MM.1S (cell line): ENCODE results near the gene SNHG17.

Experiments used
- DNase-seq: peaks from one replicate; pipeline ENCODE4 v3.0.0-alpha.2; 2015
- H2AFZ ChIP-seq: fragments of 300-600 bp; sonication (generic); 2 replicates; pipeline ENCODE4 v1.6.0; 2016; ENCODE audit warnings: antibody characterized with exemption, low read length
- H3F3A ChIP-seq: fragments of 300-600 bp; sonication (generic); 2 replicates; pipeline ENCODE4 v1.6.1; 2016; ENCODE audit warnings: mild to moderate bottlenecking, antibody characterized with exemption, low read length, moderate library complexity, mixed read lengths; ENCODE audit not compliant: insufficient read depth
- H3K27ac ChIP-seq: fragments of 300-600 bp; sonication (generic); 2 replicates; pipeline ENCODE4 v1.5.1; 2016; ENCODE audit warnings: mild to moderate bottlenecking, low read length
- H3K27me3 ChIP-seq: fragments of 300-600 bp; sonication (generic); replicated peaks from 2 replicates; pipeline ENCODE4 v1.6.0; 2016; ENCODE audit warnings: low read length; ENCODE audit not compliant: insufficient read depth
- H3K36me3 ChIP-seq: fragments of 300-600 bp; sonication (generic); replicated peaks from 2 replicates; pipeline ENCODE4 v1.6.1; 2016; ENCODE audit warnings: mild to moderate bottlenecking, low read length, mixed read lengths; ENCODE audit not compliant: insufficient read depth
- H3K4me1 ChIP-seq: fragments of 300-600 bp; sonication (generic); 2 replicates; pipeline ENCODE4 v1.6.1; 2016; ENCODE audit warnings: low read length, mixed read lengths
- H3K4me2 ChIP-seq: fragments of 300-600 bp; sonication (generic); 2 replicates; pipeline ENCODE4 v1.6.0; 2016; ENCODE audit warnings: low read depth, low read length
- H3K4me3 ChIP-seq: fragments of 300-600 bp; sonication (generic); 2 replicates; pipeline ENCODE4 v1.5.1; 2016; ENCODE audit warnings: low read length, mixed read lengths
- H3K79me2 ChIP-seq: fragments of 300-600 bp; sonication (generic); 2 replicates; pipeline ENCODE4 v1.6.1; 2016; ENCODE audit warnings: mixed run types, low read length, mixed read lengths
- H3K9ac ChIP-seq: fragments of 300-600 bp; sonication (generic); 2 replicates; pipeline ENCODE4 v1.6.1; 2016; ENCODE audit warnings: low read length, mixed read lengths
- H3K9me2 ChIP-seq: fragments of 300-600 bp; sonication (generic); replicated peaks from 2 replicates; pipeline ENCODE4 v1.6.1; 2016; ENCODE audit warnings: mild to moderate bottlenecking, low read length, mixed read lengths; ENCODE audit not compliant: insufficient read depth
- H3K9me3 ChIP-seq: fragments of 300-600 bp; sonication (generic); replicated peaks from 2 replicates; pipeline ENCODE4 v1.6.1; 2016; ENCODE audit warnings: mild to moderate bottlenecking, low read length, mixed read lengths; ENCODE audit not compliant: insufficient read depth
- H4K20me1 ChIP-seq: fragments of 300-600 bp; sonication (generic); 2 replicates; pipeline ENCODE4 v1.6.1; 2016; ENCODE audit warnings: mild to moderate bottlenecking, low read length, moderate library complexity, mixed read lengths; ENCODE audit not compliant: insufficient read depth
- EZH2 ChIP-seq: fragments of 300-600 bp; sonication (generic); optimal IDR thresholded peaks from 2 replicates; pipeline ENCODE3; 2017; ENCODE audit warnings: low read depth, mild to moderate bottlenecking, antibody characterized with exemption, low read length, mixed read lengths
- EZH2phosphoT487 ChIP-seq: fragments of 300-600 bp; sonication (generic); IDR thresholded peaks from 2 replicates; pipeline ENCODE4 v1.6.1; 2018; ENCODE audit warnings: antibody characterized with exemption, low read length
- TF ChIP-seq, protein P1 (sequence below): fragments of 300-600 bp; sonication (generic); IDR thresholded peaks from 2 replicates; pipeline ENCODE4 v1.5.1; 2016; ENCODE audit warnings: antibody characterized with exemption, low read length, mixed read lengths

SNHG17 gene

DNA sequence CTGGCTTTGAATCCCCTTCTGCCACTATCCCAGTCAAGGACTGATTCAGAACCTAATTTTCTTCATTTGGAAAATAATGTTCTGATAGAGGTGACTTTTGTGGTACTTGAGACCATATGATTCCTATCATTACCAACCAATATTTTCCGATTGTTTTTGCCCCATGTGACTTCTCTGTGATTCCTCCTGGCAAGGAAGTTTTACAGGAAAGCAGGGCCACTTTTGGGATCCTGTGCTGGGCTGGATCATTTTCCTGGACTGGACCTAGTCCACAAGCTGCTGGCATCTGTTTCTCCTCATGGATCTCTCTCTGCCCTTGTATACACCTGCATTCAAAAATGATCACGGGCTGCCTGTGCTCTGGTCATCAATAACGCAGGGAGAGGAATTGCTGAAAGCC lies 13.9 kb upstream of the SNHG17 start:
- TF ChIP-seq, protein P1, sequence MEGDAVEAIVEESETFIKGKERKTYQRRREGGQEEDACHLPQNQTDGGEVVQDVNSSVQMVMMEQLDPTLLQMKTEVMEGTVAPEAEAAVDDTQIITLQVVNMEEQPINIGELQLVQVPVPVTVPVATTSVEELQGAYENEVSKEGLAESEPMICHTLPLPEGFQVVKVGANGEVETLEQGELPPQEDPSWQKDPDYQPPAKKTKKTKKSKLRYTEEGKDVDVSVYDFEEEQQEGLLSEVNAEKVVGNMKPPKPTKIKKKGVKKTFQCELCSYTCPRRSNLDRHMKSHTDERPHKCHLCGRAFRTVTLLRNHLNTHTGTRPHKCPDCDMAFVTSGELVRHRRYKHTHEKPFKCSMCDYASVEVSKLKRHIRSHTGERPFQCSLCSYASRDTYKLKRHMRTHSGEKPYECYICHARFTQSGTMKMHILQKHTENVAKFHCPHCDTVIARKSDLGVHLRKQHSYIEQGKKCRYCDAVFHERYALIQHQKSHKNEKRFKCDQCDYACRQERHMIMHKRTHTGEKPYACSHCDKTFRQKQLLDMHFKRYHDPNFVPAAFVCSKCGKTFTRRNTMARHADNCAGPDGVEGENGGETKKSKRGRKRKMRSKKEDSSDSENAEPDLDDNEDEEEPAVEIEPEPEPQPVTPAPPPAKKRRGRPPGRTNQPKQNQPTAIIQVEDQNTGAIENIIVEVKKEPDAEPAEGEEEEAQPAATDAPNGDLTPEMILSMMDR, result no peak
- Histone ChIP-seq H3K9me3 (no peaks in the 10 kb centered on the region), H3K4me3 (no peak overlapping the region), H3K4me1 (peaks cover 24% of the 10 kb centered on the region), H3K27ac (no peak overlapping the region), H3K79me2 (peaks cover 14% of the 10 kb centered on the region), H3K9ac (no peak overlapping the region), H4K20me1 (no peaks in the 10 kb centered on the region), H2AFZ (no peak overlapping the region), H3K9me2 (no peaks in the 10 kb centered on the region), H3K27me3 (no peaks in the 10 kb centered on the region), H3K4me2 (no peak overlapping the region), H3K36me3 (no peaks in the 10 kb centered on the region), H3F3A (peaks cover 12% of the 10 kb centered on the region)
- DNase-seq, result no peak

DNA sequence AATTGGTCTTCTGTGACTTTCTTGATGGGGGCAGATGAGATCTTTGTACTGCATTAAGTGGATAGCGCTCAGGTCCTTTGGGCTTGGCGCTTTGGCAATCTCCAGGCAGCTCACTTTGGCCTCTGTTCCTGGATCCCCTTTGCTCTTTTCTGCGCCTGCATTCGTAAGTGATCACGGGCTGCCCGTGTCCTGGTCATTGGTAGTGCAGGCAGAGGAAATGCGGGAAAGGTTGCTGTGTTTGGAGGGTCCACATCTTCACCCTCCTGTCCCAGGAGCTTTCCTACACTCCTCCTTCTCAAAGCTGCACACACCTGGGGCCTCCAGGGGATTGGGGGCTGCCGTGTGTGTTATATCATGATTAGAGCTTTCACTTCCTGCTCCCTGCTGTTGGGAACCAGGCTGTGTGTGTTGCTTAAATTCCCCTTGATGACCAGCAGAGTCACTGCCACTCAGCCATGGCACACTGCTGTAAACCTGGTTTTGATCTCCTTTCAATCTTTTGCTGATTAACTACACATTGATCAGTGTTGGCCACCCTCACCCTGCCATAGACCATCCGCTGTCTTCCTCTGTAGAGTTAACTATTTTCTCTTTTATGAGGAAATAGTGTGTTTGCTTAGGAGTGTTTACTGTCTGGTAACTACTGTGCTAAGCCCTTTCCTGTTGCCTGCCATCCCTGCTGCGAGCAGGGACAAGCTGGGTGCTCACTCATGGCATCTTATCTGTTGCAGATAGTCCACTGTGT lies 13.0 kb upstream of the SNHG17 start:
- peaks cover 14% of the 10 kb centered on the region for H3K79me2 ChIP-seq
- no peaks in the 10 kb centered on the region for H3K27me3 ChIP-seq
- DNase-seq, result no peak
- no peaks in the 10 kb centered on the region for H3K9me2 ChIP-seq
- H2AFZ ChIP-seq, result no peak overlapping the region
- peaks cover 17% of the 10 kb centered on the region for H3K4me1 ChIP-seq
- H3K36me3 ChIP-seq, result no peaks in the 10 kb centered on the region
- peaks cover 4% of the 10 kb centered on the region for H3F3A ChIP-seq
- H4K20me1 ChIP-seq, result no peaks in the 10 kb centered on the region
- H3K4me2 ChIP-seq, result peak overlapping the region; percentile 95; the same call in 1 of the 2 replicates
- no peak overlapping the region for H3K4me3 ChIP-seq
- TF ChIP-seq EZH2, result no peak
- H3K9ac ChIP-seq, result no peak overlapping the region
- no peaks in the 10 kb centered on the region for H3K9me3 ChIP-seq
- no peak overlapping the region for H3K27ac ChIP-seq

DNA sequence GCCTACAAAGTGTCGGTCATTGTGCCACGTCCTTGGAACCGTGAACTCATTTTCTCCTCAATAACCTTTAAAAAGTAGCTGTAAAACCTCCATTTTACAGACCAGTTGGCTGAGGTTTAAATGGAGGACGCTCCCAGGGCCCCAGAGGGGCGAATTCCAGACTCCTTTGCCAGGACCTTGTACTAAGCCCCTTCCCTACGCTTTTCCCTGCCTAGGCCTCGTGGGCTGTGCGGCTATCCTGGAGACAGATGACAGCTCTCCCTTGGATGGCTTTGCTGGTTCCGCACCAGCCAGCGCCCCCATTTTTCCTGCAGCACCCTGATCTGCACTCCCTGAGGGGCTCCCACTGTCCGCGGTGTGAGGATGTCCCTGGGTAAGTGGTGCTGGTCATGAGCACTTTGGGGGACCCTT lies 12.1 kb upstream of the SNHG17 start:
- peaks cover 14% of the 10 kb centered on the region for H3K79me2 ChIP-seq
- H3K4me2 ChIP-seq, result peak overlapping the region; percentile 95
- no peaks in the 10 kb centered on the region for H3K9me3 ChIP-seq
- no peaks in the 10 kb centered on the region for H3K36me3 ChIP-seq
- H2AFZ ChIP-seq, result peak overlapping the region; percentile 93
- no peak overlapping the region for H3K27ac ChIP-seq
- TF ChIP-seq, protein P1, result no peak
- TF ChIP-seq EZH2phosphoT487 (no peak), EZH2 (no peak)
- H3K4me1 ChIP-seq, result peaks cover 12% of the 10 kb centered on the region
- H3K9ac ChIP-seq, result peak overlapping the region; percentile 99
- H3K9me2 ChIP-seq, result no peaks in the 10 kb centered on the region
- H3F3A ChIP-seq, result no peaks in the 10 kb centered on the region
- peak overlapping the region; percentile 99 for H3K4me3 ChIP-seq
- no peak for DNase-seq
- no peaks in the 10 kb centered on the region for H3K27me3 ChIP-seq
- H4K20me1 ChIP-seq, result no peaks in the 10 kb centered on the region

DNA sequence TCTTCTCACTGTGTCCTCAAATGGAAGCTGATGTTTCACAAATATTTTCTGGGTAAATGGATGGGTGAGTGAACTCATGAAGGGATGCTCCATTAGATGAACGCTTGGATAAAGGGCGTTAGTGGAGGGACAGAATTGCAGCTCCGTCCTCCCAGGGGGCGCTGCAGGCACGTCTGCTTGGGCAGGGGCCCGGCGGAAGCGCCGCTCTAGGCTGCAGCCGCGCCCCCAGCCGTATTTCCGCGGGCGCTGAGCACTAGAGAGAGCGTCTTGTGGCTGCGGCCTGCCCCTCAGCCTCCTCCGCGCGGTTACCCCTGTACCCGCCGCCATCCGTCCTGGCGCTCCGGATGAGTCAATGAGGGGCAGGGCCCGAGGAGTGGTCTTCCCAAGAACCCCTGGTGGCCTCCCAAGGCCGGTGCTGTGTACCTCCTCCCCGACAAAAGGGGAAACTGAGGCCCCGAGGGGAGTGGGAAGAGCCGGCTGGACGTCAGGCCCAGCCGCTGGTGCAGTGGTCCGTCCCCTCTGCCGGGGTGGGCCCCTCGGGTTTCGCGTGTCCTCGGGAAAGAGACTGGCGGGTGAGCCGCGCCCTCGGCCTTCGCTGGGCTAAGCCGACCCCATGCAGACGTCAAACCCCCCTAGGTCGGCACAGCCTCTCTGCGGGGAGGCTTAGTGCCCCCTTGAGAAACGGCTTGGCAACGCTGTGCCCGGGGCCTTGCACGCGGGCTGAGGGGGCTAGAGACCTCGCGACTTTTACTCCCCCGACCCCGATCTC lies 11.5 kb upstream of the SNHG17 start:
- Histone ChIP-seq H2AFZ (peak overlapping the region; percentile 93), H3K27ac (peak overlapping the region; percentile 26; the same call in 1 of the 2 replicates), H3K4me3 (peak overlapping the region; percentile 99)

More for the DNA sequence above, 11.5 kb upstream of the SNHG17 start:
- Histone ChIP-seq H3K9me3 (no peaks in the 10 kb centered on the region), H3K27me3 (no peaks in the 10 kb centered on the region), H3K9ac (peak overlapping the region; percentile 99), H3K79me2 (peaks cover 14% of the 10 kb centered on the region), H3K4me2 (peak overlapping the region; percentile 95), H3K9me2 (no peaks in the 10 kb centered on the region), H3K4me1 (peaks cover 12% of the 10 kb centered on the region), H3F3A (no peaks in the 10 kb centered on the region), H4K20me1 (no peaks in the 10 kb centered on the region), H3K36me3 (no peaks in the 10 kb centered on the region)
- peak; percentile 94 for DNase-seq
- TF ChIP-seq EZH2 (no peak), EZH2phosphoT487 (no peak)
- TF ChIP-seq, protein P1, result peak; percentile 91
